Hematopoietic multipotent progenitor cell (in vitro differentiated cells): ENCODE data around the gene PTPN6. TPM values are rescaled to one million over a fixed set of nuclear protein-coding genes. Genes with fewer than 3 reads are reported as not detected.
"Not testable (repeated sequence)": the region's sequence is repeated elsewhere in the genome, so short reads cannot be mapped to it uniquely, and the experiment has no call there.

Experiments
- DNase-seq, 3 donors: peaks; one replicate each; pipeline ENCODE4 v3.0.0-alpha.2; 2011 to 2015; ENCODE audit warnings: low read depth in 2 of 3, low spot score in 2 of 3
- total RNA-seq: library from RNA; depleted of rRNA; stranded (reverse); fragments of >200 nt; gene quantifications from one replicate; pipeline ENCODE4 v1.2.3, GENCODE V29; 2012

PTPN6 gene
- 403 TPM for total RNA-seq

DNA sequence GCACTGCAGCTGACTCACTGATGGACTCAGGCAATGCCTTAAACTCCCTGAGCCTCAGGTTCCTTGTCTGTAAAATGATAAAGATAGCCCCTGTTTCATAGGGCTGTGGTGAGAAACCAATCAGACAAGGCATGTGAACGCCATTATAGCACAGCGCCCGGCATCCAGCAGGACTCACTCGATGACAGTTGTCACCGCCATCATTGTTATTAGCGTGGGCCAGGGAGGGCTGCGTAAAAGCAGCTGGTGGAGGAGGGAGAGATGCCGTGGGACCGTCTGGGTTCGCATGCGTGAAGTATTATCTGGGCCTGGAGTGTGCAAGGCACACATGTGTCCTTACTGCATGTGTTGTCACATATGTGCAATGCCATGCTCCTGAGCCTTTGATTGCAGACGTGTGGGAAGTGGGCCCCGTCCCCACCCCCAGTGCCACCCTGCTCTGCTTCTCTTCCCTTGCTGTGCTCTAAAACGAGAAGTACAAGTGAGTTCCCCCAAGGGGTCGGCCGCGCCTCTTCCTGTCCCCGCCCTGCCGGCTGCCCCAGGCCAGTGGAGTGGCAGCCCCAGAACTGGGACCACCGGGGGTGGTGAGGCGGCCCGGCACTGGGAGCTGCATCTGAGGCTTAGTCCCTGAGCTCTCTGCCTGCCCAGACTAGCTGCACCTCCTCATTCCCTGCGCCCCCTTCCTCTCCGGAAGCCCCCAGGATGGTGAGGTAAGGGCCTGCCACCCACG lies at the start of gene PTPN6:
Gene PTPN6 (plus strand): TSS at position 546 of the 730 bp plus-strand sequence. CDS start 157 bp downstream, at position 703.
- peak in 2 of 3 donors; percentile 71 to 85 for DNase-seq

DNA sequence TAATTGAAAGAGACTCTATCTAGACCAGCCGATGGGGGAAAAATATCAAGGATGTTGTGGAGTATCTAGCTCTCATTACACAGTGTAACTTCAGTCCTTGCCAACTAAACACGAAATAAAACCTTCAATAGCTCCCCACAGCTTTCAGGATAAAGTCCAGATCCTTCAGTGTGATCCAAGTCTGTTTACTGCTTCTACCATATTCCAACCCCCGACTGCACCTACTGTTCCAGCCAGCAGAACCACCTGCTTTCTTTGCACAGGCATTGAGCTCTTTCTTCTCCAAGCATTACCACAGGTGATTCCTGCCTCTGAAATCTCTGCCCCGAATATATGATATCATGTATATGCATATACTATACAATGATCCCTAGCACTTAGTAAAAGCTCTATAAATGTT lies 48.7 kb upstream of the PTPN6 start:
- DNase-seq, result no peak

DNA sequence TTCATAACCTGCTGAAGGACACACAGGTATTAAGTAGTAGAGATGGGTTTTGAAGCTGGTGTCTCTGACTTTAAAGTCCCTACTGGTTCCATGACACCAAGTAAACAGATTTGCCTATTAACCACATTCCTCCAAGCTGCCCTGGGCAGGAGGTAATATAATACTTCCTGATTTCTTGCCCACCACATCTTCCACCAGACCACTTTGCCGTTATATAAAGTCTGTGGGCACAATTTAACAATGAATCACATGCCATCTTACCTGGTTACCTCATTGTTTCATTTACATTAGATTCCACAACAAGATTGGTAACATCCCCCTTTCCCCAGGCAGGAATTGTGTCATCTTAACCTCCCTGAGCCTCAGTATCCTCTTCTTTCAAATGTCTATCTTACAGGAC lies 47.4 kb upstream of the PTPN6 start:
- DNase-seq, result peak in 1 of 3 donors; percentile 67

GRCh38 chr12:6904280-6905276 lies 46.6 kb upstream of the PTPN6 start, which contains the start of gene LRRC23:
TSS of gene LRRC23 (plus strand) at chr12:6904822. CDS start at chr12:6905634, 812 bp downstream.
- DNase-seq, result peak; percentile 93 to 98 (median 96)

DNA sequence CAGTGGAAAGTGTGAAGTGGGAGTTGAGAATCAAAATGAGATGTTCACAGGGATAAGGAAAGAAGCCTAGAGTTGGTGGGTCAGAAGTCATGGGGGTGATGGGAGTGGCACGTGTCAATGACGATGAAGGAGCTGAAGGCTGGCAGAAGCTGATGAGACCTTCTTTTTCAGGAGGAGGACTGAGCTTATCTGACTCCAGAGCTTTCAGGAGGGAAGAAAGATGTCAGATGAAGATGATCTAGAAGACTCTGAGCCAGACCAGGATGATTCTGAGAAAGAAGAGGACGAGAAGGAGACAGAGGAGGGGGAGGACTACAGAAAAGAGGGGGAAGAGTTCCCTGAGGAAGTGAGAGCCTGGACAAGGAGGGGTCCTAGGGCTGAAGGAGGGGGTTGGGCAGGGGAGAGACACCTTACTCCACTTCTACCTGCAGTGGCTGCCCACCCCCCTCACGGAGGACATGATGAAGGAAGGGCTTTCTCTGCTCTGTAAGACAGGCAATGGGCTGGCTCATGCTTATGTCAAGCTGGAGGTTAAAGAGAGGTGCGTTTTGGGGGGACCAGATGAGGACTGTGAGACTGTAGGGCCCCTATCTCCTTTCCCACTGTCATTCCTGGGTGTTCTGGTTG lies 45.6 kb upstream of the PTPN6 start:
- DNase-seq, result no peak

DNA sequence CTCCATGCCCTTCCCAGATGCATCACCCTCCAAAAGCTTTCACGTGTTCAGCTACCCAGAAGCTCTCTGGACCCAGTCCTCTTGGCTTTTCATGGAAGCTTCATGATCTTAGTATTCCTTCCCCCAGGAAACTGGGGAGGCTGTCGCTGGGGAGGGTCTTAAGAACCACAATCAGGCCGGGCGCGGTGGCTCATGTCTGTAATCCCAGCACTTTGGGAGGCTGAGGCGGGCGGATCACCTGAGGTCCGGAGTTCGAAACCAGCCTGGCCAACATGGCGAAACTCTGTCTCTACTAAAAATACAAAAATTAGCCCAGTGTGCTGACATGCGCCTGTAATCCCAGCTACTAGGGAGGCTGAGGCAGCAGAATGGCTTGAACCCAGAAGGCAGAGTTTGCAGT lies 43.0 kb upstream of the PTPN6 start:
- DNase-seq, result not testable (repeated sequence)

GRCh38 chr12:6909421-6910145 lies 41.6 kb upstream of the PTPN6 start:
- no peak for DNase-seq

DNA sequence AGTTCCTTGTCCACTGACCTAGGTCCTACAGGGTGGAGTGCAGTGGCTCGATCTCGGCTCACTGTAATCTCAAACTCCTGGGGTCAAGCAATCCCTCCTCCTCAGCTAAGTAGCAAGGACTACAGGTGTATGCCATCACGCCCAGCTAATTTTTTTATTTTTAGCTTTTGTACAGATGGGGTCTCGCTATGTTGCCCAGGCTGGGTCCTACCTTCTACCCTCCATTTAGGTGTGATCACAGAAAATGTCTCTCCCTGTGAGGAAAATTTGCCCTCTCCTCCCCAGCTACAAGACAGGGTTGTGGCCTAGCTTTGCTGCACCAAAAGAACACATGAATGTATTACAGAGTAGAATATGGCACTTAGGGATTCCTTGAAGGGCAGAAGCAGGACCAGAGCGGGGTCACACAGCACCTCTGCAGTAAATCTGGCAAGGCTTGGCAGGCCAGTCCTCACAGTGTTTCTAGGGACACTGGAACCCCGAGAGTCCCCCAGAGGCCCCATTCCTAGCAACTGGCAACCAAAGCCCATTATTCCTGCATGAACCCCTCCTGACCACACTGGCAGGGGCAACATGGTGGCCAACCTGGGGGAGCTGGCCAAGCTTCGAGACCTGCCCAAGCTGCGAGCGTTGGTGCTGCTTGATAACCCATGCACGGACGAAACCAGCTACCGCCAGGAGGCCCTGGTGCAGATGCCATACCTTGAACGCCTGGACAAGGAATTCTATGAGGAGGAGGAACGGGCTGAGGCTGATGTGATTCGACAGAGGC lies 38.8 kb upstream of the PTPN6 start:
- no peak for DNase-seq

GRCh38 chr12:6914246-6914946 lies 36.8 kb upstream of the PTPN6 start, which contains the start of gene ENO2:
TSS of gene ENO2 (plus strand) at chr12:6914580. CDS start at chr12:6915833, 1,253 bp downstream.
- DNase-seq, result peak; percentile 71 to 80 (median 76)

DNA sequence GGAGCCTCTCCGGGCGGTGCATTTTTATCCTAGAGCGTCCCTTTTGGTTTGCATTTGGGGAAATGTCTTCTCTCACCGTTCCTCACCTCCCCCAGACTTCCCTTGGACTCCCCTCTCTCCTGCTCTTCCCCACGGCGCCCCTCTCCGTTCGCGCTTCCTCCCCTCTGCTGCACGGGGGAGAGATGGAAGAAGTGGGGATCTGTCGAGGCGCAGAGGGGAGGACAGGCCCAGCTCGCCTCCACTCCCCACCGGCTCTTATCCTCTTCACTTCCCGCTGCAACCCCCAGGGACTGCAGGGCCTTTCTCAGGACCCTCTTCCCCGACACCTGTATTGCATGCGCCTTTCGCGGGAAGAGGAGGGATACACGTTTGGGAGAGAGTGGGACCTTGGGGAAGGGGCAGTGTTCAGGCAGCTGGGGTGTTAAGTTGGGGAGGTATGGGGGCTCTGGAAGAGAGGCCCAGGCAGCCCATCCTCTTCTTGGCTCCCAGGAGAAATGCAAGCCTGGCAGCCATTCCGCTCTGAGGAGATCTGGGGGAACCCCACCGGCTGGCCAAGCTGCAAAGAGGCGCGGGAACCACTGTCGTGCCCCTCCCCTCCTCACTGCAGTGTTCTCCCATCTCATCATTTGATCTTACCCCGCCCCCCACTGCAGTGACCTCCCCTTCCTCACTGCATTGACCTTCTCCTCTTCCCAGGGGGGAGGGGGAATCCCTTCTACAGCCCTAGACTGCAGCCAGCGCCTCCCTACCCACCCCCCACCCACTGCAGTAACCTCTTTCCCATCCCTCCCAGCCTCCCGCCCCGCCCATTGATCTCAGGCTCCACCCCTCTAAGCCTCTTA lies 36.0 kb upstream of the PTPN6 start:
- DNase-seq, result no peak

DNA sequence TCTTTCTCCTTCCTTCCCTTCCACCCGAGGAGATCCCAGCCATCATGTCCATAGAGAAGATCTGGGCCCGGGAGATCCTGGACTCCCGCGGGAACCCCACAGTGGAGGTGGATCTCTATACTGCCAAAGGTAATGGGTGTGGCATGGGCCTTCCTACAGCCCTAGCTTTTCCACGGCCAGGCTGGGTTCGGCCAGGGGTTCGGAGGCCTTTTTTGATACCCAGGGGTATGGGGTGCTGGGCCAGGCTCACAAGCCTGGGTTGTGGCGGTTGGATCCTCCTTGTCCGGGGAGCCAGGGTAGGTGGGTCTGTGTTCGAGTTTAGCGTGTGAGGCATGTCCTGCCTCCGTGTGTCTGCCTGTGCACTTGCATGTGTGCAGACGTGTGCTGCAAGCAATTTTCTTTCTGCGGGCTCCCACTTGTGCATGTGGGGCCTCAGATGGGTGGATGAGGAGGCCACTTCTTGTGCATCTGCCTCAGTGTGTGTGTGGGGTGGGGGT lies 35.3 kb upstream of the PTPN6 start:
- DNase-seq, result no peak

GRCh38 chr12:6916426-6917200 lies 34.5 kb upstream of the PTPN6 start:
- DNase-seq, result no peak

DNA sequence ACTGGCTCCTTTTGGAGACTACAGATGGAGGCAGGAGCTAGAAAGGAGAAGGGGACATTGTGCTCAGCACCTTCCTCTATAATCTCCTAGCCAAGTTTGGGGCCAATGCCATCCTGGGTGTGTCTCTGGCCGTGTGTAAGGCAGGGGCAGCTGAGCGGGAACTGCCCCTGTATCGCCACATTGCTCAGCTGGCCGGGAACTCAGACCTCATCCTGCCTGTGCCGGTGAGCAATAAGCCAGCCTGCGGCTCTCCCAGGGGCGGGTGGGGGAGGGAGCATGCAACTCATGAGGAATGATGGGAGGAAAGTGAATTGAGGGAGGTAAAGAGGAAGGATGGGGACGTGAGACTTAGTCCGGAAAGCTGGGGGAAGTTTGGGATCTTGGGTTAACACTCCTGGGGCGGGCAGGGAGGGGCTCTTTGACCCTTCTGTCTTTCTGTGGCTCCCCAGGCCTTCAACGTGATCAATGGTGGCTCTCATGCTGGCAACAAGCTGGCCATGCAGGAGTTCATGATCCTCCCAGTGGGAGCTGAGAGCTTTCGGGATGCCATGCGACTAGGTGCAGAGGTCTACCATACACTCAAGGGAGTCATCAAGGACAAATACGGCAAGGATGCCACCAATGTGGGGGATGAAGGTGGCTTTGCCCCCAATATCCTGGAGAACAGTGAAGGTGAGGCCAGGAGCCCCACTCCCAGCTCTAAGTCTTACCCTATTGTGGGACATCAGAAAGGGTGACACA lies 33.5 kb upstream of the PTPN6 start:
- DNase-seq, result no peak

- DNase-seq, result no peak
These were observed 31.6 kb upstream of the PTPN6 start for GRCh38 chr12:6919588-6919987.

DNA sequence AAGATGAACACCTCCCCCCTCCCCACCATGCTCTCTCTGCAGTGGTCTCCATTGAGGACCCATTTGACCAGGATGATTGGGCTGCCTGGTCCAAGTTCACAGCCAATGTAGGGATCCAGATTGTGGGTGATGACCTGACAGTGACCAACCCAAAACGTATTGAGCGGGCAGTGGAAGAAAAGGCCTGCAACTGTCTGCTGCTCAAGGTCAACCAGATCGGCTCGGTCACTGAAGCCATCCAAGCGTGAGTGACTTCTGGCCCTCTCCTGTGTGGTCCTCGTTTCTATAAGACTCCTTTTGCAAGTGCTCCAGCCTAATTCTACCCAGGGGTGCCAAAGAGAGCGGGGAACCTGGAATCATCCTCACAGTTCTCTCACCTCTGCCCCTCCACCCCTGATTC lies 29.6 kb upstream of the PTPN6 start:
- no peak for DNase-seq
